ENCODE measurements around the gene MRPL44.
"Not testable (repeated sequence)": the region's sequence is repeated elsewhere in the genome, so short reads cannot be mapped to it uniquely, and the experiment has no call there.

The MRPL44 gene

DNA sequence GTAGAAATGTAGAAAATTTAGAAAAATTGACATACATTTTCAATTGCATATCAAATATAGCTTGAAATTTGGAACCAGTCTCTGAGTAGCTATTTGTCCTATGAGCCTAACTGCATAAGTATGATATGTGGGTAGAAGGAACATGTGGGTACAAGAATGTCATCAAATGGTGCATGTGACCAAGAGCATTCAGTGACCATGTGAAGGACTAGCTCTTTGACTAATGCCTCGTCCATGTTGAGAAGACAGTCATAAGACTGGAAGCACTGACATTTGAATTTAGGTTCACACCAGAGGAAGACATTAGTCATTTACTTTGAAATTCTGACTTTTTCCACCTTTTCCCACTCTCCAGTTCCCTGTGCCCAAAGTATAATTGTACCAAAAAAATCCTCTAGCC lies 12.6 kb downstream of the MRPL44 start:
- DNase-seq: no peak

DNA sequence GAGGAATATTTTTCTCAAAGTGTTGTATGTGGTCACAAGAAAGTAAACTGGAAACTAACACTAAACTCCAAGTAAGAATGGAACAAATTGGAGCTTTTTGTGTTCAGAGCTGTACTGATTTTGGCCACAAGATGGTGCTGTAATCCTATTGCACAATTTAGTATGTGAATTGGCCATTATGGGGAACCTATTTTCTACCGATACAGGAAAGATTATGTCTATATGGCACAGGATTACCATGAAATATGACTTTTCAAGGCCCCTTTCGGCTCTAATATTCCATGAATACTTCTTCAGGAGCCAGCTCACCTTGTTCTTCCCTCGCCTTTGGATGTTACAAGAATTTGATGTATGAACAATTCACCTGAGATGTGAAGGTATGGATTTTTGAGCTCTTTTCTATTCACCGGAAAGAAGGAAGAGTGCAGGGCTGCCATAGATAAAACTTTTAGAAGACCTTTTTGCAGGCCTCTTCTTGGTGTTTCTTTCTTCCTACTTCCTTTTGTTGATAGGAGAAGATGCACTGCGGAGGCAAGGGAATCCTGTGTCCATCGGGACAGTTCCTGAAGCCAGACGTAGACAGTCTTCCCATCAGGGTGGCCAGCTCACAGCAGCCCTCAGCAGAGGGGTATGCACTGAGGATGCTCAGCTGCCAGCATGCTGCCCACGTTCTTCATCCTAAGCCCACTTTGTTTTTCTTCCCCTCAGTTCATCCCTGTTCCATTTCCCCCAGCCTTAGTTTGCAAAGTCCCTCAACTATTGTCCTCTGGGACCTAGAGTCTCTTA lies 13.3 kb downstream of the MRPL44 start:
- peak; percentile 36 for DNase-seq

DNA sequence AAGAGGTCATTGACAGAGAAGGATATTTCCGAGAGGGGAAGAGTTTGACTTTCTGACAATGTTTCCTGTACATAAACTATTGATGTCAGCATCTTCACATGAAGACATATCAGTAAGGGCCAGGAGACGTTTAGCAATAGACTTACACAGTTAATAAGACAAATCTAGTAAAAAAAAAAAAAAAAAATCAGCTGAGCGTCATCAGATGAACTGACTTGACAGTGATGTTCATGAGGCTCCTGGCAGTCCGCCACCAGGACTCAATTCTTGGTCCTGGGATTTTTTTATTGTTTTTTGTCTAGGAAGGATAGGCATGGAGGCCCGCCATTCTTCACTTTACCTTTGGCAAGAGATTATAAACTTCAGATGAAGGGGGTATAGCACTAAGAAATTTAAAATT lies 14.5 kb downstream of the MRPL44 start:
- no peak for DNase-seq

- DNase-seq: no peak
Observed at GRCh38 chr2:223972656-223973102, 15.4 kb downstream of the MRPL44 start.

DNA sequence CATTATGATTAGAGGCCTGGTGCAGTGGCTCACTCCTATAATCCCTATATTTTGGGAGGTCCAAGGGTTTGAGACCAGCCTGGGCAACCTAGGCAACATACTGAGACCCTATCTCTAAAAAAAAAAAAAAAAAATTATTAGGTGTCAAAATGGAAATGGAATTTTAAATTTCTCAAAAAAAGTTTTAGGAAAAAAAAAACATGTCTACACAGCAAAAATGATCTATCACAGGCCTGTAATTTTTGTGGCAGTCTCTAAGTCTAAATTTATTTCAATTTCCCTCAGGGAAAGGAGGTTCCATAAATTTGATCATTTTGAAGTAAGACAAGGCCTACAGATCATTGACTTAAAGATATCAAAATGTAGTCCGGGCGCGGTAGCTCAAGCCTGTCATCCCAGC lies 16.3 kb downstream of the MRPL44 start:
- no peak for DNase-seq

- DNase-seq: no peak
Observed at GRCh38 chr2:223976635-223977226, 19.5 kb downstream of the MRPL44 start.

- no peak for DNase-seq
Observed at GRCh38 chr2:223978451-223978850, 21.2 kb downstream of the MRPL44 start.

DNA sequence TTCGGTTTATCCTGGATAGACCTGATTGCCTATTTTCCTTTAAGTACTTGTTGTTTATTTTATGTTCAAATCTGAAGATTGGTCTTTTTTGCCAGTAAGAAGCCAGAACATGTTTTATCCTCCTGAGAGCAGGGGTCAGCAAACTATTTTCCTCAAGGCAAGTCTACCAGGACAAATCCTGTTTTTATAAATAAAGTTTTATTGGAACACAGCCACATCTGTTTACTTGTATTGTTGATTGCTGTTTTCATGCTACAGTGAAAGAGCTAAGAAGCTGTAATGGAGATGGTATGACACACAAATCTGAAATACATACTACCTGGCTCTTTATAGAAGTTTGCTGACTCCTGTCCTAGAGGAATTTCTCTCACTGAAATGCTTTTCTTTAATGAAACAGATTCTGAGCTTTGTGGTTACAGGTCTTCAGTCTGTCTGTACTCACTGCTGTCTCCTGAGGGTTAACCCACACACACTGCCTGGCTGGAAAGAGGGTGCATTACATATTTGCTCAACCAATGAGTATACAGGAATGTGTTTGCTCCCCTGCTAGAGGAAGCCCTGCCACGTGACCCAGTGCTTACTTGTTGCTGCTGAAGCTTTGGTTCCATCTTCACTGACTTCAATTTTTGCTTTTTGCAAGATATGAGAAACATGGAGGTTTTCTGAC lies 22.6 kb downstream of the MRPL44 start:
- DNase-seq: no peak

DNA sequence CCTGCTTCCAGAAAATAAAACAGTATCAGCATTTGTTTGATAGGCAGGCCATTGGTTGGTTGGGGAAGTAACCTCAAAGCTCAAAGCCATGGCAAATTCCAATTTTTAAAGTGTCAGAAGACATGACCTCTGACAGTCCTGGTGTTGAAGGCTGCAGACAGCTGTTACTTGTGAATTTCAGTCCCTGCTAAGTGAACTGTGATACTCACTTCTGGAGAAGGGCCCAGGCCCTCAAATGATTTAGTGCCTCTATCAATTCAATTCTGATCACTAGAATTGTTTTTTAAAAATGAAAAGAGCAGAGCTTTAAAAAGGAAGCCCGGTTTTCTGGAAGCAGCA lies 23.1 kb downstream of the MRPL44 start:
- DNase-seq: no peak

DNA sequence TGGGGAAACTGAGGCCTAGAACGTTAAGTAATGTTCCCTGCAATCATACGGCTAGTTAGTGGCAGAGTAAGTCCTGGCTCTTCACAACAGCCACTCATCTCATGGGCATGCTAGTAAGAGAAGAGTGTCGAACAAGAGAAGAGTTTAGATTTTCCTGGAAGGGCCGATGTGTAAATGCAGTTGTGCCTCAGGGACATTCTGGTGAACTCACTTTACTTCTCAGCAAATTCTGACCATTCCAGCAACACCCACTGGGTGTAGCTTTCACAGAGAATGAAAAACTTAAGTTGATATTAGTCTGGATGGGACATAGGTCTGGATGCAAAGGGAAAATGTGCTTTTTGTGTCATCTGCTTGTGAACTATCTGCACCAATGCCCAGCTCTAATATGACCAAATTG lies 23.5 kb downstream of the MRPL44 start:
- DNase-seq: no peak

- no peak for DNase-seq
Observed at GRCh38 chr2:223981241-223981640, 24.0 kb downstream of the MRPL44 start.

DNA sequence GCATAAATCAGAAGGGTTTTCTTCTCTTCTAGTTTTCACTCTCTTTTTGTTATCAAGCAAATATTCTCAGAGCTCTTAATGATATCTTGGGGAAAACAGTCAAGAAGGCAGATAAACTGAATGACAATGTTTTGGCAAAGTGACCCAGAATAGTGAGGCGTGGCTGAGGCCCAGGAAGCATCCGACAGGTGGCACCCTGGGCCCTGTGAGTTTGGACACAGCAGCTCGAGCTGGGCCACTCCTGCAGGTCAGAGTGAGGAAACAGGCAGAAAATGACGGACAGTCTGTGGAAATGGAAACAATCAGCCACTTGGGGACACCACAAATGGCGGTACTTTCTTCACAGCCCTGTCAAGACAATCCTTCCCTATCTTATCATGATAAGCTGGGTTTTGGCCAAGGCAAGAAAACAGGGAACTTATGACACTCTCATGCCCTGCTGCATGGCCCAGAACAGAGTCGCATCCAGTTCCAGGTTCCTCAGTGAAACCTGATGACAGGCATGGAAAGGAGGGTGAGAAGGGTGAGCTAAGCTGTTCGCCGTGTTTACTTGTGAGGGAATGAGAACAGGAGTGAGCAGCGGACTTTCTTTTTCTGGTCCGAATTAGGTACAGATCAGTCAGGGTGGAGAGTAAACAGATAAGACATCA lies 32.1 kb downstream of the MRPL44 start:
- peak; percentile 26 for DNase-seq

DNA sequence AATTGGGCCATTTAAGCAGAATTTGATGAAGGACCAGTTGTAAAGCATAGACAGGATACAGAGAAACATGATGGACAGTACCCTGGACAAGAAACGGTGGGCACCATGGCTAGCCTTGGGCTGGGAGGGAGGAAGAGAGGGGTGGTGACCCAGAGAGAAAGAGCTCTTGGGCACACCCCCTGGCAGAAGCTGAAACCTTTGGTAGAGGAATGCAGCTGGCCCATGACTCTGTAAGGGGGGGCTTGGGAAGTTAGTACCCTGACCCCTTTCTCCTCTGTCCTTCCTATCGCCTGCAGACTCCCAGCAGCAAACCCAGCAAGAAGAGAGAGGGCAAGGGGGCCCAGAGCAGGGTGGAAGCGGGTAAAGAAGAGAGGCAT lies 32.6 kb downstream of the MRPL44 start:
- DNase-seq: peak; percentile 35

- DNase-seq: no peak
Observed at GRCh38 chr2:223991611-223992010, 34.3 kb downstream of the MRPL44 start.

DNA sequence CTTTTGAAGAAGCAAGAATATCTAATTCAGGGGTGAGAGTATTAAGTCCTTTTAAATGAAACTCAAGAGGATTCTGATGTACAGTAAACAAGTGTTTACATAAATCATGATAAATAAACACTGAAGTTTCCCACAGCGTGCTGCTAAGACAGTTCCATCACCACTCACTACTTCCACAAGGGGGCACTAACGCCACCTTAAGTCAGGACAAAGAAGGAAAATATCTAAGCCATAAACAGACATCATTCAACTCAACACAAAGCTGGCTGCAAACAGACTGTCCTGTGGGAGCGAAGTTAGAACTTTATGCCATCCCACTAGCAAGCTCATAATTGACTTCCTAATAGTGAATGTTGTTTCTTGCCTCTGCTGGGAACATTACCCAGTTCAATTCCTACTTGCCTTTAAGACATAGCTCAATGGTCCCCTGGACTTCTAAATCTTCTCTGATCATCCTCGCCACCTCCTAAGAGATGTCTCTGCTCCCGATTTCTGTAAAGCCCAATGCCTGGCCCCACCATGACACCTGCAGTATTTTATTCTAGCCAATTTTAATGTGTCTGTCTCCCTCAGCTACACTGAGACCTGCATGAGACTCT lies 36.5 kb downstream of the MRPL44 start:
- peak; percentile 37 for DNase-seq

GRCh38 chr2:223994562-223995162 lies 37.4 kb downstream of the MRPL44 start:
- no peak for DNase-seq

DNA sequence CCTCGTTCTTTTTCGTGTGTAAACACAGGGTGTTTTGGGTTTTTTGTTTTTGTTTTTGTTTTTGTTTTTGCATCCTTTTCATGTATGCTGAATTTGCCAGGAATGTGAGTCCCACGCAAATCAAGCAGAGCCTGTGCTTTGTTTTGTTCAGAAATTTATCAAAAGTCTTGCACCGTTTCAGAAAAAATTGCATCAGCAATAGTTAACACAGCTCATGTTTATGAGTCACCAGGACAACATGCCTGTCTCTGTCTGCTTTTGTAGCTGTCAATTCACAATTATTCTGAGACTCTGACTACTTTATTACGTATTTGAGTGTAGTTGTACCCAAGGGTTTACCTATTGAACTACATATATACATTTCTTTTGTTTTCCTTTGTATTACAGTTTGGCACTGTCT lies 38.3 kb downstream of the MRPL44 start:
- no peak for DNase-seq

GRCh38 chr2:223996391-223996790 lies 39.1 kb downstream of the MRPL44 start:
- DNase-seq: no peak

DNA sequence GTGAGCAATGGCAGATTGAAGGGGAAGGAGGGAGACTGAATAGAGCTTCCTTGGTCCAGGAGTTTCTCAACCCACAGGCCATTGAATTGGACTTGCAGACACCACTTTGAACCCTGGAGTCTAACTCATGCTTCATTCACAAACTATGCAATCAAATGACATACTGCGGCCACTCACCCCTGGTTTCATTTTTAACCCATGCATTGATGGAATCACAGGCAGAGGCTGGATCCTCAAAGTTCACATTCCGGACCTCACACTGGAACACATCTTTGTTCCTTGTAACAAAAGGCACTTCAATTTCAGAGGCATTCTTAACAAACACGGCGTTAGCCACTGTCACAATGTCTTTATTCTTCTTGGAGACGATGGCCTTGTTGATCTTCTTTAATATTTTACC lies 40.7 kb downstream of the MRPL44 start:
- DNase-seq: no peak

- DNase-seq: no peak
Observed at GRCh38 chr2:223998948-223999347, 41.7 kb downstream of the MRPL44 start.

- no peak for DNase-seq
Observed at GRCh38 chr2:223999862-224000261, 42.6 kb downstream of the MRPL44 start.

GRCh38 chr2:224000662-224001061 lies 43.4 kb downstream of the MRPL44 start:
- DNase-seq: not testable (repeated sequence)

All from right kidney (tissue), 1 donor.